GM21619 (cell line): ENCODE results near the gene LIN54.
"Not testable (repeated sequence)": the region's sequence is repeated elsewhere in the genome, so short reads cannot be mapped to it uniquely, and the experiment has no call there.

Source experiments
- ATAC-seq: cut with Tn5 transposase; IDR thresholded peaks from one replicate; pipeline ENCODE4 v1.9.1; 2021; ENCODE audit not compliant: unreplicated experiment

LIN54 gene

GRCh38 chr4:83012687-83013419 lies 2.2 kb upstream of the LIN54 start:
- ATAC-seq, result peak; percentile 82

- ATAC-seq, result peak; percentile 11
Observed at GRCh38 chr4:83012200-83012686, 1.6 kb upstream of the LIN54 start.

GRCh38 chr4:83011689-83012199 lies 1.1 kb upstream of the LIN54 start:
- ATAC-seq, result no peak

- ATAC-seq, result no peak
Observed at GRCh38 chr4:83010111-83010521, 507 bp downstream of the LIN54 start.

- no peak for ATAC-seq
Observed at GRCh38 chr4:83009529-83009928, 1.1 kb downstream of the LIN54 start.

- not testable (repeated sequence) for ATAC-seq
Observed at GRCh38 chr4:83003044-83003791, 7.4 kb downstream of the LIN54 start.

- ATAC-seq, result no peak
Observed at GRCh38 chr4:83002329-83002728, 8.3 kb downstream of the LIN54 start.

- no peak for ATAC-seq
Observed at GRCh38 chr4:82998898-82999297, 11.7 kb downstream of the LIN54 start.

GRCh38 chr4:82994834-82995233 lies 15.8 kb downstream of the LIN54 start:
- no peak for ATAC-seq

GRCh38 chr4:82989575-82990429 lies 20.8 kb downstream of the LIN54 start:
- peak; percentile 91 for ATAC-seq

- ATAC-seq, result no peak
Observed at GRCh38 chr4:82988323-82988832, 22.2 kb downstream of the LIN54 start.

GRCh38 chr4:82987519-82987918 lies 23.1 kb downstream of the LIN54 start:
- not testable (repeated sequence) for ATAC-seq

GRCh38 chr4:82984459-82984858 lies 26.2 kb downstream of the LIN54 start:
- ATAC-seq, result no peak

GRCh38 chr4:82983444-82983843 lies 27.2 kb downstream of the LIN54 start:
- ATAC-seq, result no peak

- ATAC-seq, result no peak
Observed at GRCh38 chr4:82981138-82981537, 29.5 kb downstream of the LIN54 start.

- ATAC-seq, result no peak
Observed at GRCh38 chr4:82975792-82976191, 34.8 kb downstream of the LIN54 start.

- ATAC-seq, result no peak
Observed at GRCh38 chr4:82969414-82969813, 41.2 kb downstream of the LIN54 start.

- no peak for ATAC-seq
Observed at GRCh38 chr4:82968972-82969371, 41.7 kb downstream of the LIN54 start.

- no peak for ATAC-seq
Observed at GRCh38 chr4:82965763-82966162, 44.9 kb downstream of the LIN54 start.

- no peak for ATAC-seq
Observed at GRCh38 chr4:82957045-82957444, 53.6 kb downstream of the LIN54 start.

- no peak for ATAC-seq
Observed at GRCh38 chr4:82954212-82954611, 56.4 kb downstream of the LIN54 start.
